Activated CD4-positive, alpha-beta T cell treated with anti-CD3 and anti-CD28 coated beads for 36 hours (primary cell): Measurements from ENCODE around the gene TSSK1B. TPM values are rescaled to one million over a fixed set of nuclear protein-coding genes. Genes with fewer than 3 reads are reported as not detected.
"Not testable (repeated sequence)": the region's sequence is repeated elsewhere in the genome, so short reads cannot be mapped to it uniquely, and the experiment has no call there.

Experiments
- ATAC-seq: fragments of 200-7000 bp; cut with Tn5 transposase; one replicate; pipeline ENCODE4 v1.10.0; 2021; ENCODE audit warnings: mild to moderate bottlenecking, moderate library complexity
- CTCF ChIA-PET: fragments of 350-600 bp; sonication (Branson Sonifier 250); formaldehyde crosslinking; loops from one replicate; lab custom pipeline; 2021; ENCODE audit warnings: antibody characterized with exemption; lab: Charles Lee
- POLR2A ChIA-PET: fragments of 350-600 bp; sonication (Branson Sonifier 250); formaldehyde crosslinking; loops from one replicate; lab custom pipeline; 2021; ENCODE audit warnings: antibody characterized with exemption, inconsistent platforms; lab: Charles Lee
- DNase-seq: peaks from one replicate; pipeline ENCODE4 v3.0.0-alpha.2; 2020
- H3K27ac Mint-ChIP-seq: one replicate; pipeline ENCODE4 v1.8.0; 2021; ENCODE audit warnings: mixed read lengths
- H3K27me3 Mint-ChIP-seq: one replicate; pipeline ENCODE4 v1.8.0; 2021; ENCODE audit warnings: mixed read lengths
- H3K36me3 Mint-ChIP-seq: one replicate; pipeline ENCODE4 v1.8.0; 2021; ENCODE audit warnings: low read depth, mixed read lengths
- H3K4me1 Mint-ChIP-seq: one replicate; pipeline ENCODE4 v1.8.0; 2021; ENCODE audit warnings: mixed read lengths
- H3K4me3 Mint-ChIP-seq: one replicate; pipeline ENCODE4 v1.8.0; 2021; ENCODE audit warnings: mild to moderate bottlenecking, moderate library complexity, mixed read lengths
- H3K9me3 Mint-ChIP-seq: one replicate; pipeline ENCODE4 v1.8.0; 2021; ENCODE audit warnings: low read depth, mixed read lengths
- intact Hi-C, 2 experiments: fragments of 100-400 bp; cut with DNase I in 1 of 2; cut with micrococcal nuclease in 1 of 2; formaldehyde crosslinking; loops; one replicate each; pipeline versions ENCODE4 v1.14.2 to v1.15.1; 2022 to 2024; cut with DNase I, micrococcal nuclease
- total RNA-seq, 2 experiments: library from RNA; stranded (reverse); gene quantifications; one replicate each; pipeline ENCODE4 v1.2.3, GENCODE V29; 2021

TSSK1B gene
- total RNA-seq, 2 experiments from 2014 or later, result not detected

DNA sequence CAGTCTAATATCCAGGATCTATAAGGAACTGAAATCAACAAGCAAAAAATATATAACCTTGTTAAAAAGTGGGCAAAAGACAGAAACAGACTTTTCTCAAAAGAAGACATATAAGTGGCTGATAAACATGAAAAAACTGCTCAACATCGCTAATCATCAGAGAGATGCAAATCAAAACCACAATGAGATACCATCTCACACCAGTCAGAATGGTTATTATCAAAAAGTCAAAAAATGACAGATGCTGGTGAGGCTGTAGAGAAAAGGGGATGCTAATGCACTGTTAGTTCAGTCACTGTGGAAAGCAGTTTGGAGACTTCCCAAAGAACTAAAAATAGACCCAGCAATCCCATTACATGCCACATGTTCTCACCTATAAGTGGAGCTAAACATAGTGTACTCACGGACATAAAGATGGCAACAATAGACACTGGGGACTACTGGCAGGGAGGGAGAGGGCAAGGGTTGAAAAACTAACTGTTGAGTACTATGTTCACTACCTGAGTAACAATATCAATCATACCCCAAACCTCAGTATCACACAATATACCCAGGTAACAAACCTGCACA lies 11.7 kb upstream of the TSSK1B start:
- CTCF ChIA-PET, result interaction anchor here (1.2 kb wide), 1 partner anchor 67 kb away, joined by 4 read pairs; no protein-coding TSS in a partner anchor

DNA sequence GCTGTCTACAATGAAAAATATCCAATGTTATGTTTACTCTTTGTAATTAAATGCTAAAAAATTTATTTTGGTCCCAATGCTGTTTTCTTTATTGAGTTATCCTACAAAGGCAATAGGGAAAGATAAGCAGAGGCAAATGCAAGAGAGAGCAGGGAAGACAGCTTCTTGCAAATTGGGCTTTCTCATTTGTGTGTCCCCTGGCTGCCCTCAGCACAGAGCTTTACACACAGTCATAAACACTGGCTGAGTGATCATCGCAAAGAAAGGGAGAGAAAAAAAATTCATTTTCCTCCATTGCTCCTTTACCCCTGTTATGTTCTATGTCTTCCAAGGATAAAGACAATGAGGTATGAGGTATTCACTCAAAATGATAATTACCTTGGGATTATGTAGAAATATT lies 2.3 kb upstream of the TSSK1B start:
- Mint-ChIP-seq H3K36me3 (no peaks in the 10 kb centered on the region), H3K27ac (no peak overlapping the region), H3K4me3 (no peak overlapping the region), H3K4me1 (no peaks in the 10 kb centered on the region), H3K27me3 (peaks cover 2% of the 10 kb centered on the region), H3K9me3 (no peaks in the 10 kb centered on the region)
- DNase-seq, result no peak
- POLR2A ChIA-PET, result no interaction called here
- CTCF ChIA-PET, result interaction anchor here (1.4 kb wide), 1 partner anchor 58 kb away, joined by 3 read pairs; no protein-coding TSS in a partner anchor
- no peak for ATAC-seq
- intact Hi-C loops, result no loop called here

More for the DNA sequence above, 11.7 kb upstream of the TSSK1B start:
- POLR2A ChIA-PET, result no interaction called here
- H3K4me1 Mint-ChIP-seq, result peaks cover 5% of the 10 kb centered on the region
- no peaks in the 10 kb centered on the region for H3K36me3 Mint-ChIP-seq
- peaks cover 2% of the 10 kb centered on the region for H3K9me3 Mint-ChIP-seq
- no peak overlapping the region for H3K27ac Mint-ChIP-seq
- intact Hi-C loops, result no loop called here
- H3K27me3 Mint-ChIP-seq, result peaks cover 16% of the 10 kb centered on the region
- no peak for ATAC-seq
- no peak for DNase-seq
- no peak overlapping the region for H3K4me3 Mint-ChIP-seq

DNA sequence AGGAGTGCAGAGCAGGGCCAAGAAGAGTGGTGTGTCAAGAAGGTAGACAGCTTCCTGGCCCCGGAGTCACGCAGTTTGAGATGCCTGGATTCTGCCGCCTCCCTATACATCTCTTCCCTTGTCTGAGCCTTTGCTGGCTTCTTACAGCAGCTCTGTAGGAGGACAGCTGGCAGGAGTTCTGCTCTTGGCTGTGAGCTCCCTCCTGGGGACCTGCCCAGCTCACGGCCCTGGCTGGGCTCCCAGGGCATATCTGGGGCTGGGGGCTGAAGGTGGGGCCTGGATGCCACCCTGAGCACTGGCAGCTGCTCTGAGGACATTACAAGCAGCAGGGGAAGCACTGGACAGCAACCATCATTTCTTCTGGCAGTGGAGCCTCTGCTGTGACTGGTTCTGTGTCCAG lies 786 bp upstream of the TSSK1B start:
- H3K36me3 Mint-ChIP-seq, result no peaks in the 10 kb centered on the region
- CTCF ChIA-PET, result no interaction called here
- POLR2A ChIA-PET, result no interaction called here
- no peaks in the 10 kb centered on the region for H3K27me3 Mint-ChIP-seq
- no peak overlapping the region for H3K4me3 Mint-ChIP-seq
- H3K4me1 Mint-ChIP-seq, result no peaks in the 10 kb centered on the region
- intact Hi-C loops, result no loop called here
- no peak for DNase-seq
- no peaks in the 10 kb centered on the region for H3K9me3 Mint-ChIP-seq
- ATAC-seq, result no peak
- H3K27ac Mint-ChIP-seq, result no peak overlapping the region

DNA sequence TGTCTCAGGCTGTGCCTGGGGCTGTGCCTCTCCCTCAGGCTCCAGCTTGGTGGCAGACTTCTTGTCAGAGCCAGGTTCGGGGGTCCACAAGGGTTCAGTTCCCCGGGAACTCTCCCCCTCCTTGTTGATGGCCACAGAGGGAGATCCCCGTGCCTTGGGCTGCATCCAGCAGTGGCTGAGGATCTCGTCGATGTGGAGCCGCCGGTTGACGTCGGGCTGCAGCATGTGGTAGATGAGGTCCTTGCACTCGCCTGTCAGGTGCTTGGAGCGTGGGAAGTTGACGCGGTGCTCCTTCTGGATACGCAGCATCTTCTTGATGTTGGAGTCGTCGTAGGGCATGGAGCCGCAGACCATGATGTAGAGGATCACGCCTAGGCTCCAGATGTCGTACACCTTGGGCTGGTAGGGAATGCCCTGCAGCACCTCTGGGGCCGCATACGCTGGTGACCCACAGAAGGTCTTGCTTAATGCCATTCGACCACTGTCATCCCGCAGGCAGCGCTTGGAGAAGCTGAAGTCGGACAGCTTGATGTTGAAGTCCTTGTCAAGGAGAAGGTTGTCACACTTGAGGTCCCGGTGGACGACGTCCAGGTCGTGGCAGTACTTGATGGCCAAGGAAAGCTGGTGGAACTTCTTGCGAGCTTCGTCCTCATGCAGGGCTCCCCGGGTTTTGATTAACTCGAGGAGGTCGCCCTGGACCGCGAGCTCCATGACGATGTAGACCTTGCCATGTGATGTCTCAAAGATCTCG lies 752 bp downstream of the TSSK1B start:
- Mint-ChIP-seq H3K4me1 (no peaks in the 10 kb centered on the region), H3K27me3 (no peaks in the 10 kb centered on the region), H3K9me3 (no peaks in the 10 kb centered on the region), H3K4me3 (no peak overlapping the region), H3K27ac (no peak overlapping the region), H3K36me3 (no peaks in the 10 kb centered on the region)
- intact Hi-C loops, result no loop called here
- POLR2A ChIA-PET, result interaction anchor here (0.5 kb wide), 1 partner anchor 183 kb away, joined by 3 read pairs; no protein-coding TSS in a partner anchor
- DNase-seq, result no peak
- CTCF ChIA-PET, result no interaction called here
- ATAC-seq, result no peak

DNA sequence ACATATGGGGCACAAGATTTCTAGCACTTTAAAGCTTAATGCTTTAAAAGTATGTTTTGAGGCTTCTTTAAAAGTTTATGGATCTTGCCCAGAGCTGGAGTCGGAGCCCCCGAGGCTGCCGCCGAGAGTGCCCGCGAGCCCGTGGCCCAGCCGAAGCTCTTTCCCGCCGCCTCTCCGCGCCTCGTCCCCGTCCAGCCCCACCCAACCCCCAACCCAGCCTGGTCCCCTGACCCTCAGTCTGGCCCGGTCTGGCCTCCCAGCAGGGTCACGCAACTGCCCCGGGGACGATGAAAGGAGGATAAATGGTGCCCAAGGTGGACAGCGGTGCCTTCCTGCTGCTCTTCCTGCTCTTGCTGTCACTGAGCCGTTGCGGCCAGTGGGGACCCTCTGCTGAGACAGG lies 1.7 kb downstream of the TSSK1B start:
- no peak overlapping the region for H3K4me3 Mint-ChIP-seq
- H3K27me3 Mint-ChIP-seq, result no peaks in the 10 kb centered on the region
- intact Hi-C loops, result no loop called here
- no peak overlapping the region for H3K27ac Mint-ChIP-seq
- POLR2A ChIA-PET, result no interaction called here
- no peaks in the 10 kb centered on the region for H3K4me1 Mint-ChIP-seq
- no peaks in the 10 kb centered on the region for H3K36me3 Mint-ChIP-seq
- CTCF ChIA-PET, result no interaction called here
- DNase-seq (no peak), ATAC-seq (no peak)
- no peaks in the 10 kb centered on the region for H3K9me3 Mint-ChIP-seq

- ATAC-seq, result no peak
- Mint-ChIP-seq H3K4me3 (no peak overlapping the region), H3K4me1 (no peaks in the 10 kb centered on the region), H3K36me3 (no peaks in the 10 kb centered on the region), H3K9me3 (no peaks in the 10 kb centered on the region), H3K27me3 (no peaks in the 10 kb centered on the region), H3K27ac (no peak overlapping the region)
- DNase-seq, result no peak
- intact Hi-C loops, result no loop called here
- POLR2A ChIA-PET, result no interaction called here
- CTCF ChIA-PET, result interaction anchor here (0.6 kb wide), 1 partner anchor 31 kb away, joined by 3 read pairs; no protein-coding TSS in a partner anchor
Observed at GRCh38 chr5:113427871-113428574, 6.8 kb downstream of the TSSK1B start.

- no peak for ATAC-seq
- Mint-ChIP-seq H3K4me3 (no peak overlapping the region), H3K4me1 (no peaks in the 10 kb centered on the region), H3K27ac (no peak overlapping the region), H3K27me3 (peaks cover 2% of the 10 kb centered on the region), H3K9me3 (no peaks in the 10 kb centered on the region), H3K36me3 (no peaks in the 10 kb centered on the region)
- CTCF ChIA-PET, result no interaction called here
- DNase-seq, result no peak
- POLR2A ChIA-PET, result no interaction called here
- intact Hi-C loops, result no loop called here
Observed at GRCh38 chr5:113425909-113426308, 8.9 kb downstream of the TSSK1B start.

DNA sequence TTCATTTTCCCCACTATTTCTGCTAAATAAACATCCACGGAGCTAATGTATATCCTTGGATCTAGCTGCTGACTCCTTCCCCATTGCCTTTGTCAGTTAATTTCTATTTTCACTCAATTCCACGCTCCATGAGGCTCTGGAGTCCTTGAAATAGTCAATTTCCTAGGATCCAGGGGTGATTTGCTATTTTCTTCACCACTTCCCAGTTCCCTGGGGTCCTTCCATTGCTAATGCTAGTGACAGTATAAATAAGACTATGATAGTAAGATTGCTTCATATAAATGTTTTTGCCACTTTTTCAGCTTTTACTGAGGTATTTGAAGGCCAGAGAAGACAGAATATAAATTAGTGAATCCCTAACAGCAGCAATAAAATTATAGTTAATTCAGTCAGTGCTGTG lies 13.1 kb downstream of the TSSK1B start:
- POLR2A ChIA-PET, result no interaction called here
- Mint-ChIP-seq H3K9me3 (no peaks in the 10 kb centered on the region), H3K27me3 (peaks cover 2% of the 10 kb centered on the region), H3K27ac (no peak overlapping the region), H3K36me3 (no peaks in the 10 kb centered on the region), H3K4me1 (no peaks in the 10 kb centered on the region), H3K4me3 (no peak overlapping the region)
- DNase-seq (no peak), ATAC-seq (no peak)
- intact Hi-C loops, result no loop called here
- CTCF ChIA-PET, result no interaction called here

DNA sequence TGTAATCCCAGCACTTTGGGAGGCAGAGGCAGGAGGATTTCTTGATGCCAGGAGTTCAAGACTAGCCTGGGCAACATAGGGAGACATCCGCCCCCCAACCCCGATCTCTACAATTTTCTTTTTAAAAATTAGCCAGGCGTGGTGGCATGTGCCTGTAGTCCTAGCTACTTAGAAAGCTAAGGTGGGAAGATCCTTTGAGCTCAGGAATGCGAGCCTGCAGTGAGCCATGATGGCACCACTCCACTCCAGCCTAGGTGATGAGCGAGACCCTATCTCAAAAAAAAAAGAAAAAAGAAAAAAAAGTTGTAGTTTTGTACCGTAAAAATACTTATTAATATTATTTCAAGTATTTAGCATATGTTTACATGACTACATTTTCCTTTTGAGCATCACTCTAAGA lies 29.3 kb downstream of the TSSK1B start:
- intact Hi-C loops, result no loop called here
- DNase-seq (no peak), ATAC-seq (no peak)
- Mint-ChIP-seq H3K4me3 (no peak overlapping the region), H3K4me1 (no peaks in the 10 kb centered on the region), H3K9me3 (no peaks in the 10 kb centered on the region), H3K27ac (no peak overlapping the region), H3K27me3 (no peaks in the 10 kb centered on the region), H3K36me3 (no peaks in the 10 kb centered on the region)
- ChIA-PET POLR2A (no interaction called here), CTCF (interaction anchor here (0.8 kb wide), 1 partner anchor 207 kb away, joined by 3 read pairs; no protein-coding TSS in a partner anchor)

DNA sequence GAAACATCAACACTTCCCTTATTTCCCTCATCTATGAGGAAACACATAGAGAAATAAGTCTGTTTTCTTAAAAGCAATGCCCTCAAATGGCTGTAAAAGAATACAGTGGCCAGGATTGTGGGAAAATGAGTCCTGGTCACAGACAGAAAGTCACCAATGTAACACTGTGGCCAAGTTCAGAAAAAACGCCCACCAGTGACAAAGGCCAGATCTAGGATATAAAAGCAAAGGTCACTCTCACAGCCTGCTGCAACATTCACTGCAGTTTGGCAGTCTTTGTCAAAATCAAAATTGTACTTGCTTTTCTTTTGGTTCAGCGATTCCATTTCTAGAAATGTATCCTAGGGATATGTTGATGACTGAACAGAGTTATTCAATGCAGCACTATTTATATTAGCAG lies 30.5 kb downstream of the TSSK1B start:
- Mint-ChIP-seq H3K9me3 (no peaks in the 10 kb centered on the region), H3K36me3 (no peaks in the 10 kb centered on the region), H3K27me3 (no peaks in the 10 kb centered on the region), H3K4me1 (no peaks in the 10 kb centered on the region), H3K27ac (no peak overlapping the region), H3K4me3 (no peak overlapping the region)
- intact Hi-C loops, result no loop called here
- CTCF ChIA-PET, result no interaction called here
- POLR2A ChIA-PET, result no interaction called here
- no peak for DNase-seq
- no peak for ATAC-seq

DNA sequence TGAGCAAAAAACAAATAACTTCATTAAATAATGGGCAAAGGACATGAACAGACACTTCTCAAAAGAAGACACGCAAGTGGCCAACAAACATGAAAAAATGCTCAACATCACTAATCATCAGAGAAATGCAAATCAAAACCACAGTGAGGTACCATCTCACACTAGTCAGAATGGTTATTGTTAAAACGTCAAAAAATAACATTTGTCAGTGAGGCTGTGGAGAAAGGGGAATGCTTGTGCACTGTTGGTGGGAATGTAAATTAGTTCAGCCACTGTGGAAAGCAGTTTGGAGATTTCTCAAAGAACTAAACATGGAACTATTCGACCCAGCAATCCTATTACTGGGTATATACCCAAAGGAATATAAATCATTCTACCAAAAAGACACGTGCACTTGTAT lies 36.8 kb downstream of the TSSK1B start:
- H3K4me3 Mint-ChIP-seq, intact Hi-C loops, POLR2A ChIA-PET, H3K9me3 Mint-ChIP-seq, DNase-seq, H3K4me1 Mint-ChIP-seq, ATAC-seq, H3K36me3 Mint-ChIP-seq, CTCF ChIA-PET, H3K27ac Mint-ChIP-seq, H3K27me3 Mint-ChIP-seq: not testable (repeated sequence)
